ENCODE measurements around the gene MARS1.

The MARS1 gene

GRCh38 chr12:57454566-57455373, 33.1 kb upstream of the MARS1 start, which contains the start of gene INHBE (continued):
- TF ChIP-seq GFI1B (tag by site-specific recombination; IDR thresholded peaks at IDR 0.05): no peak
- TF ChIP-seq ZNF518A (tag by site-specific recombination; conservative IDR thresholded peaks at IDR 0.05; ENCODE audit: low read depth): 0 out of 2 replicates have a peak, but pooled peaks have one; percentile 21
- no peak for TF ChIP-seq BCL11B (tag by site-specific recombination; IDR thresholded peaks at IDR 0.05; ENCODE audit: low read depth)
- no peak for TF ChIP-seq ZNF140 (tag by site-specific recombination; IDR thresholded peaks at IDR 0.05)
- TF ChIP-seq ZNF48 (tag by site-specific recombination; IDR thresholded peaks at IDR 0.05): no peak
- TF ChIP-seq ZNF600 (tag by site-specific recombination; IDR thresholded peaks at IDR 0.05): peak; percentile 66
- TF ChIP-seq ZNF514 (tag by site-specific recombination; IDR thresholded peaks at IDR 0.05): no peak
- TF ChIP-seq ZNF366 (tag by site-specific recombination; conservative IDR thresholded peaks at IDR 0.05): peak; percentile 82
- no peak for TF ChIP-seq ZNF2 (tag by site-specific recombination; IDR thresholded peaks at IDR 0.05)
- TF ChIP-seq IKZF3 (tag by site-specific recombination; IDR thresholded peaks at IDR 0.05): peak; percentile 87
- peak; percentile 46; the same call in 1 of the 2 replicates for TF ChIP-seq GLIS2 (tag by site-specific recombination; IDR thresholded peaks at IDR 0.05)
- TF ChIP-seq ZNF585B (tag by site-specific recombination; IDR thresholded peaks at IDR 0.05): no peak
- peak; percentile 86 for TF ChIP-seq ZNF398 (tag by site-specific recombination; IDR thresholded peaks at IDR 0.05)
- TF ChIP-seq ZIC2 (tag by site-specific recombination; IDR thresholded peaks at IDR 0.05): peak; percentile 67
- peak; percentile 16; the same call in 1 of the 2 replicates for TF ChIP-seq ZNF513 (tag by site-specific recombination; IDR thresholded peaks at IDR 0.05)
- TF ChIP-seq ZSCAN30 (tag by site-specific recombination; IDR thresholded peaks at IDR 0.05): no peak; the same call in none of the 2 replicates
- no peak for TF ChIP-seq ZNF26 (tag by site-specific recombination; IDR thresholded peaks at IDR 0.05)
- TF ChIP-seq ZNF654 (tag by site-specific recombination; IDR thresholded peaks at IDR 0.05; ENCODE audit: low read depth): no peak
- peak; percentile 32; the same call in 1 of the 2 replicates for TF ChIP-seq ZNF76 (tag by site-specific recombination; IDR thresholded peaks at IDR 0.05; ENCODE audit: borderline replicate concordance, low read depth)
- no peak for TF ChIP-seq OVOL3 (tag by site-specific recombination; IDR thresholded peaks at IDR 0.05)
- TF ChIP-seq RBAK (tag by site-specific recombination; IDR thresholded peaks at IDR 0.05): no peak
- TF ChIP-seq ZNF701 (tag by site-specific recombination; IDR thresholded peaks at IDR 0.05): no peak
- TF ChIP-seq PRDM2 (tag by site-specific recombination; IDR thresholded peaks at IDR 0.05; ENCODE audit: borderline replicate concordance): no peak
- peak; percentile 37; the same call in 1 of the 2 replicates for TF ChIP-seq ZNF785 (tag by site-specific recombination; IDR thresholded peaks at IDR 0.05)
